Natural killer cell (primary cell): ENCODE results near the gene FAM120A. TPM values are rescaled to one million over a fixed set of nuclear protein-coding genes. Genes with fewer than 3 reads are reported as not detected.

ENCODE experiments used
- ATAC-seq, 3 donors: fragments of 150-1000 bp in 2 of 3; fragments of 200-7000 bp in 1 of 3; cut with Tn5 transposase; 1 replicate in 1 of 3; 2 replicates in 2 of 3; pipeline ENCODE4 v1.10.0; 2021; ENCODE audit warnings: mild to moderate bottlenecking in 2 of 3, moderate library complexity in 2 of 3
- DNase-seq, 2 donors: peaks; one replicate each; pipeline versions ENCODE4 v3.0.0 to v3.0.0-alpha.2; 2013 to 2021; ENCODE audit warnings: mixed read lengths in 1 of 2
- H3K27ac ChIP-seq: one replicate; pipeline ENCODE4 v1.5.1; 2013; ENCODE audit warnings: mild to moderate bottlenecking, low read length
- H3K27me3 ChIP-seq: one replicate; pipeline ENCODE4 v1.6.1; 2013; ENCODE audit warnings: low read length; ENCODE audit not compliant: control insufficient read depth, insufficient read depth
- H3K36me3 ChIP-seq: one replicate; pipeline ENCODE4 v1.6.1; 2013; ENCODE audit warnings: low read length; ENCODE audit not compliant: control insufficient read depth, insufficient read depth
- H3K4me1 ChIP-seq: one replicate; pipeline ENCODE4 v1.6.1; 2013; ENCODE audit warnings: low read length; ENCODE audit not compliant: control insufficient read depth, insufficient read depth
- H3K4me3 ChIP-seq: one replicate; pipeline ENCODE4 v1.5.1; 2013; ENCODE audit warnings: low read length
- H3K9me3 ChIP-seq: one replicate; pipeline ENCODE4 v1.6.1; 2013; ENCODE audit warnings: low read length; ENCODE audit not compliant: control insufficient read depth, insufficient read depth
- H3K27ac Mint-ChIP-seq, 2 donors: one replicate each; pipeline ENCODE4 v1.8.0; 2022; ENCODE audit warnings: mild to moderate bottlenecking in 2 of 2, mixed read lengths in 2 of 2, moderate library complexity in 1 of 2
- H3K27me3 Mint-ChIP-seq, 2 donors: one replicate each; pipeline ENCODE4 v1.8.0; 2022; ENCODE audit warnings: low read depth in 2 of 2, mixed read lengths in 2 of 2
- H3K36me3 Mint-ChIP-seq: one replicate; pipeline ENCODE4 v1.8.0; 2022; ENCODE audit warnings: mixed read lengths
- H3K4me1 Mint-ChIP-seq, 2 donors: one replicate each; pipeline ENCODE4 v1.8.0; 2022; ENCODE audit warnings: mixed read lengths in 2 of 2
- H3K4me3 Mint-ChIP-seq: one replicate; pipeline ENCODE4 v1.8.0; 2022; ENCODE audit warnings: mild to moderate bottlenecking, moderate library complexity, mixed read lengths
- H3K9me3 Mint-ChIP-seq, 2 donors: one replicate each; pipeline ENCODE4 v1.8.0; 2022; ENCODE audit warnings: mixed read lengths in 2 of 2
- WGBS: methylation state at CpG from one replicate; pipeline ENCODE4 v1.1.7; 2013; ENCODE audit warnings: missing lambda C conversion rate; ENCODE audit not compliant: insufficient coverage; 5-methylcytosine and 5-hydroxymethylcytosine counted together
- intact Hi-C: fragments of 100-400 bp; cut with micrococcal nuclease; formaldehyde crosslinking; loops from one replicate; pipeline ENCODE4 v1.14.2; 2022
- total RNA-seq, 4 donors: library from RNA; stranded (reverse); fragments of 120-200 nt in 1 of 4; gene quantifications; one replicate each; pipeline versions ENCODE4 v1.2.3 to v1.2.4, GENCODE V29; 2013 to 2022
- TF ChIP-seq, protein P1 (sequence below): fragments of 200-600 bp; IDR thresholded peaks from one replicate; pipeline ENCODE4 v1.8.0; 2022; ENCODE audit warnings: antibody characterized with exemption

The FAM120A gene
- total RNA-seq, 3 donors from 2014 or later (not counting 1 experiment from before 2014, with no cell fraction given) = 87.7 to 96.1 (median 91.5) TPM

DNA sequence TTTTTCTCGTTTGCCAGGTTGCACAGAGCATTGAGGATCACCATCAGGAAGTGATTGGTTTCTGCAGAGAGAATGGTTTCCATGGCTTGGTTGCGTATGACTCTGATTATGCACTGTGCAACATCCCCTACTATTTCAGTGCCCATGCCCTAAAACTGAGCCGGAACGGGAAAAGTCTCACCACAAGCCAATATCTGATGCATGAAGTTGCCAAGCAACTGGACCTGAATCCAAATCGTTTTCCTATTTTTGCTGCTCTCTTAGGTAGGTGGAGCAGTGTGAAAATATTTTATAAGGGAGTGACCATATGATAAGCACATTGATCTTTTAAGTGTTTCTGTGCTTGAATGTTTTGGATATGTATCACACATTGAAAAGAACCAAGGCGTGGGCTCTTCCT lies 19.6 kb downstream of the FAM120A start:
- 92% methylated on average over 5 of the region's 6 CpGs for WGBS
- no peak for ATAC-seq
- H3K36me3 Mint-ChIP-seq = no peaks in the 10 kb centered on the region
- H3K27me3 ChIP-seq = no peaks in the 10 kb centered on the region
- no peaks in the 10 kb centered on the region for H3K9me3 Mint-ChIP-seq
- intact Hi-C loops = no loop called here
- H3K4me1 ChIP-seq = peaks cover 20% of the 10 kb centered on the region
- H3K4me1 Mint-ChIP-seq = peaks cover 50 to 68% of the 10 kb centered on the region in 2 donors
- H3K27ac Mint-ChIP-seq = peak overlapping the region; percentile 56 to 93
- H3K4me3 Mint-ChIP-seq = no peak overlapping the region
- TF ChIP-seq, protein P1, sequence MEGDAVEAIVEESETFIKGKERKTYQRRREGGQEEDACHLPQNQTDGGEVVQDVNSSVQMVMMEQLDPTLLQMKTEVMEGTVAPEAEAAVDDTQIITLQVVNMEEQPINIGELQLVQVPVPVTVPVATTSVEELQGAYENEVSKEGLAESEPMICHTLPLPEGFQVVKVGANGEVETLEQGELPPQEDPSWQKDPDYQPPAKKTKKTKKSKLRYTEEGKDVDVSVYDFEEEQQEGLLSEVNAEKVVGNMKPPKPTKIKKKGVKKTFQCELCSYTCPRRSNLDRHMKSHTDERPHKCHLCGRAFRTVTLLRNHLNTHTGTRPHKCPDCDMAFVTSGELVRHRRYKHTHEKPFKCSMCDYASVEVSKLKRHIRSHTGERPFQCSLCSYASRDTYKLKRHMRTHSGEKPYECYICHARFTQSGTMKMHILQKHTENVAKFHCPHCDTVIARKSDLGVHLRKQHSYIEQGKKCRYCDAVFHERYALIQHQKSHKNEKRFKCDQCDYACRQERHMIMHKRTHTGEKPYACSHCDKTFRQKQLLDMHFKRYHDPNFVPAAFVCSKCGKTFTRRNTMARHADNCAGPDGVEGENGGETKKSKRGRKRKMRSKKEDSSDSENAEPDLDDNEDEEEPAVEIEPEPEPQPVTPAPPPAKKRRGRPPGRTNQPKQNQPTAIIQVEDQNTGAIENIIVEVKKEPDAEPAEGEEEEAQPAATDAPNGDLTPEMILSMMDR = no peak
- H3K4me3 ChIP-seq = no peak overlapping the region
- no peaks in the 10 kb centered on the region for H3K9me3 ChIP-seq
- peaks cover 6% of the 10 kb centered on the region for H3K36me3 ChIP-seq
- no peak overlapping the region for H3K27ac ChIP-seq
- DNase-seq = no peak
- no peaks in the 10 kb centered on the region for H3K27me3 Mint-ChIP-seq

DNA sequence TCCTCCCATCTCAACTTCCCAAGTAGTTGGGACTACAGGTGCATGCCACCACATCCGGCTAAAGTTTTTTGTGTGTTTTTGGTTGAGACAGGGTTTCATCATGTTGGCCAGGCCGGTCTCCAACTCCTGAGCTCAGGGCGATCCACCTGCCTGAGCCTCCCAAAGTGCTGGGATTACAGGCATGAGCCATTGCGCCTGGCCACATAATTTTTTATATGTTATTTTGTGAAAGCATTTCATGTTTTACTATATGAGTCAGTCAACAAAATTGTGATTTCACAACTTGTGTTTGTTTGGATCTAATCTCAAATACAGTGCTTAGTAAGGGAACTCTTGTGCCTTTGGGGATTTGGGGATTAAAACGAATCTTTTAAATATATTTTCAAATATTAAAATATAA lies 21.9 kb downstream of the FAM120A start:
- Histone ChIP-seq H3K27ac (no peak overlapping the region), H3K27me3 (no peaks in the 10 kb centered on the region), H3K9me3 (no peaks in the 10 kb centered on the region), H3K36me3 (peaks cover 16% of the 10 kb centered on the region), H3K4me3 (no peak overlapping the region), H3K4me1 (peaks cover 6% of the 10 kb centered on the region)
- Mint-ChIP-seq H3K4me1 (peaks cover 40 to 46% of the 10 kb centered on the region in 2 donors), H3K36me3 (no peaks in the 10 kb centered on the region), H3K9me3 (no peaks in the 10 kb centered on the region), H3K27ac (no peak overlapping the region), H3K27me3 (no peaks in the 10 kb centered on the region), H3K4me3 (no peak overlapping the region)
- 98% methylated on average over 4 of the region's 5 CpGs for WGBS
- DNase-seq = no peak
- TF ChIP-seq, protein P1 = no peak
- intact Hi-C loops = no loop called here
- ATAC-seq = no peak

DNA sequence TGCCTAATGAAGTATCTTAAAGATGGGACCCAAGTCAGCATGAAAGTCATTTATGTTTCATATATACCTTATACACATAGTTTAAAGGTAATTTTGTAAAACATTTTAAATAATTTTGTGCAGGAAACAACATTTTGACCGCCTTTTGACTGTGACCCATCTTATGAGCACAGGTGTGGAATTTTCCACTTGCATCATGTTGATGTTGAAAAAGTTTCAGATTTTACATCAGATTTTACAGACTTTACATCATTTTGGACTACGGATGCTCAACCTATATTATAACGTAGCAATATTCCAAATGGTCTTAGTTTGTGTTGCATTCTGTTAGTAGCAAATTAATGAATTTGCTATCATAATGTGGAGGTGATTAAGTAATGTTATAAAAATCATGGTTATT lies 23.6 kb downstream of the FAM120A start:
- no peaks in the 10 kb centered on the region for H3K9me3 Mint-ChIP-seq

DNA sequence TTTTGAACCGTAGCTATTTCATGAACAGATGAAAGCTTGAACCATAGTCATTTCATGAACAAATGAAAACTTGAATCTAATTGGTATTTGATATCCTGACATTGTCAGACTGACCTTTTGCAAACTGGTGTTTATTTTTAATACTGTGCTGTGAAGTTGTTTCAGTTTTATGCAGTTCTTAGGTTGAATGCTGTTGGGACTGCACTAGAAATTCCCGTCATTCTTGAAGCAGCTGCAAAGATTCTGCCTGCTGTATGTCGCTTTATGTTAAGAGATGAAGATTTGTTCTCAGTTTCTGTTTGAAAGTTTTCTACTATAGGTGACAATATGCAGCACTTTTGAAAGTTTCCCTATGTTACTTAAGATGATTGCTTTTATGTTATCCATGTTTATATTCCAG lies 24.4 kb downstream of the FAM120A start:
- Histone ChIP-seq H3K27ac (no peak overlapping the region), H3K9me3 (no peaks in the 10 kb centered on the region), H3K4me1 (peaks cover 3% of the 10 kb centered on the region), H3K36me3 (peaks cover 23% of the 10 kb centered on the region), H3K27me3 (no peaks in the 10 kb centered on the region), H3K4me3 (no peak overlapping the region)
- H3K36me3 Mint-ChIP-seq = no peaks in the 10 kb centered on the region
- DNase-seq (no peak), ATAC-seq (no peak)
- peaks cover 24 to 34% of the 10 kb centered on the region in 2 donors for H3K4me1 Mint-ChIP-seq
- no peaks in the 10 kb centered on the region for H3K9me3 Mint-ChIP-seq
- no peaks in the 10 kb centered on the region for H3K27me3 Mint-ChIP-seq
- intact Hi-C loops = no loop called here
- TF ChIP-seq, protein P1 = no peak
- no peak overlapping the region for H3K4me3 Mint-ChIP-seq
- WGBS = 74% methylated on average over 3 of the region's 3 CpGs
- no peak overlapping the region for H3K27ac Mint-ChIP-seq

More for the DNA sequence above, 23.6 kb downstream of the FAM120A start:
- no peaks in the 10 kb centered on the region for H3K4me1 ChIP-seq
- WGBS = no CpG with 5 or more reads among the region's 3 CpGs
- H3K27ac ChIP-seq = no peak overlapping the region
- H3K36me3 Mint-ChIP-seq = no peaks in the 10 kb centered on the region
- H3K27me3 Mint-ChIP-seq = no peaks in the 10 kb centered on the region
- peaks cover 20% of the 10 kb centered on the region for H3K36me3 ChIP-seq
- no peaks in the 10 kb centered on the region for H3K27me3 ChIP-seq
- ATAC-seq (no peak), DNase-seq (no peak)
- H3K27ac Mint-ChIP-seq = no peak overlapping the region
- no peak overlapping the region for H3K4me3 Mint-ChIP-seq
- H3K4me3 ChIP-seq = no peak overlapping the region
- TF ChIP-seq, protein P1 = no peak
- peaks cover 28 to 37% of the 10 kb centered on the region in 2 donors for H3K4me1 Mint-ChIP-seq
- no peaks in the 10 kb centered on the region for H3K9me3 ChIP-seq
- intact Hi-C loops = no loop called here
